Psoas muscle (tissue), 8 donors: Measurements from ENCODE around the gene PLA2G12A. TPM values are rescaled to one million over a fixed set of nuclear protein-coding genes. Genes with fewer than 3 reads are reported as not detected.

ENCODE experiments used
- ATAC-seq, 4 donors: fragments of 200-7000 bp; cut with Tn5 transposase; one replicate each; pipeline ENCODE4 v1.9.1; 2020; ENCODE audit warnings: moderate library complexity in 3 of 4, mild to moderate bottlenecking in 2 of 4
- DNase-seq, 2 donors: peaks; one replicate each; pipeline ENCODE4 v3.0.0-alpha.2; 2020
- H3K27ac ChIP-seq: fragments of 200-600 bp; one replicate; pipeline ENCODE4 v1.8.0; 2022
- H3K27me3 ChIP-seq, 3 donors: fragments of 200-600 bp in 1 of 3; one replicate each; pipeline versions ENCODE4 v1.6.1 to v1.8.0; 2013 to 2022; ENCODE audit warnings: low read length in 2 of 3, mild to moderate bottlenecking in 2 of 3, moderate library complexity in 1 of 3; ENCODE audit not compliant: insufficient read depth in 3 of 3
- H3K36me3 ChIP-seq, 2 donors: fragments of 200-600 bp in 1 of 2; one replicate each; pipeline versions ENCODE4 v1.6.1 to v1.8.0; 2013 to 2022; ENCODE audit warnings: low read depth in 1 of 2, mild to moderate bottlenecking in 1 of 2, moderate library complexity in 1 of 2; ENCODE audit not compliant: insufficient read depth in 1 of 2
- H3K4me1 ChIP-seq: fragments of 200-600 bp; one replicate; pipeline ENCODE4 v1.8.0; 2022
- H3K4me3 ChIP-seq: fragments of 200-600 bp; one replicate; pipeline ENCODE4 v1.8.0; 2022; ENCODE audit warnings: mild to moderate bottlenecking
- H3K9me3 ChIP-seq: fragments of 200-600 bp; one replicate; pipeline ENCODE4 v1.8.0; 2022
- CTCF ChIP-seq: fragments of 200-600 bp; IDR thresholded peaks from one replicate; pipeline ENCODE4 v1.8.0; 2022; ENCODE audit warnings: antibody characterized with exemption
- WGBS, 3 donors: extraction: QIAGEN DNeasy Blood & Tissue Kit; methylation state at CpG; one replicate each; pipeline versions ENCODE4 v1.1.6 to v1.1.7; 2013; 5-methylcytosine and 5-hydroxymethylcytosine counted together
- intact Hi-C, 2 donors: fragments of 100-400 bp; cut with DNase I; formaldehyde crosslinking; loops; one replicate each; pipeline versions ENCODE4 v1.11.0 to v1.14.2; 2022
- polyA plus RNA-seq, 3 donors: library from polyadenylated mRNA; stranded (reverse); fragments of 200-250 nt; gene quantifications; one replicate each; pipeline ENCODE4 v1.2.3, GENCODE V29; 2013
- total RNA-seq, 4 donors: library from RNA; stranded (reverse); fragmentation: NEBNext Ultra II Directional in 2 of 4; extraction: Animal tissue kit (Norgen Biotek cat#: 25700) in 2 of 4; gene quantifications; one replicate each; pipeline versions ENCODE4 v1.2.1 to v1.2.4, GENCODE V29; 2021 to 2023
- donor health status: healthy with polysubstance abuse.
- donor health status: DM: no; HTN: no; CAD: no; lungs with moderate emphysema.
- donor health status: Bipolar disorder and iron deficiency.
- donor health status: healthy.
- donor health status: DM: yes; HTN: yes; CAD: no.
- donor health status: DM: no; HTN: no; CAD: no.
- donor health status: DM: no; HTN: no; CAD: no.
- donor health status: DM: yes; HTN: yes; CAD: no.

PLA2G12A gene
- total and polyA plus RNA-seq, 7 donors = 19.1 to 52.5 (median 31.9) TPM

GRCh38 chr4:109662771-109663170 is 67.1 kb downstream of the PLA2G12A start:
- Histone ChIP-seq H3K4me3 (no peak overlapping the region), H3K9me3 (no peaks in the 10 kb centered on the region), H3K4me1 (no peaks in the 10 kb centered on the region), H3K27ac (no peak overlapping the region), H3K36me3 (no peaks in the 10 kb centered on the region), H3K27me3 (no peaks in the 10 kb centered on the region)
- 21 to 44% (median 33%) methylated on average over 3 of the region's 3 CpGs for WGBS, 3 donors
- no peak for TF ChIP-seq CTCF
- DNase-seq (no peak), ATAC-seq (no peak)
- intact Hi-C loops = no loop called here

GRCh38 chr4:109662116-109662515 is 67.8 kb downstream of the PLA2G12A start:
- no peak for TF ChIP-seq CTCF
- DNase-seq = no peak
- Histone ChIP-seq H3K4me1 (no peaks in the 10 kb centered on the region), H3K4me3 (no peak overlapping the region), H3K27ac (no peak overlapping the region), H3K36me3 (no peaks in the 10 kb centered on the region), H3K27me3 (no peaks in the 10 kb centered on the region), H3K9me3 (no peaks in the 10 kb centered on the region)
- intact Hi-C loops = no loop called here
- no peak for ATAC-seq
- WGBS, 3 donors = 56 to 66% (median 59%) methylated on average over 2 of the region's 2 CpGs

Other genes with a start within 250 kb of the PLA2G12A start
- 1 to 10 TPM; 1.4 to 2.8 (median 1.7) TPM for gene MCUB, start 169.8 kb downstream of the PLA2G12A start, total RNA-seq
- 1 to 10 TPM in 1 of 3 donors, under 1 TPM in 2; 0.73 to 1.9 (median 1.00) TPM for gene MCUB, start 169.8 kb downstream of the PLA2G12A start, polyA plus RNA-seq
- 1 to 10 TPM; 2.7 to 4.6 (median 4.0) TPM for gene CASP6, start 26.6 kb downstream of the PLA2G12A start, total RNA-seq
- gene CASP6, start 26.6 kb downstream of the PLA2G12A start, polyA plus RNA-seq = 1 to 10 TPM; 4.2 to 8.9 (median 5.2) TPM
- gene CFI, start 71.9 kb upstream of the PLA2G12A start, total RNA-seq = 1 to 10 TPM; 3.5 to 6.1 (median 4.3) TPM
- 1 to 10 TPM; 2.9 to 5.7 (median 4.7) TPM for gene CFI, start 71.9 kb upstream of the PLA2G12A start, polyA plus RNA-seq
- 10 to 100 TPM in 3 of 4 donors, 1 to 10 TPM in 1; 7.7 to 17.9 (median 11.3) TPM for gene GAR1, start 85.7 kb upstream of the PLA2G12A start, total RNA-seq
- gene GAR1, start 85.7 kb upstream of the PLA2G12A start, polyA plus RNA-seq = 10 to 100 TPM; 14.4 to 54.5 (median 26.0) TPM
- under 1 TPM in 2 of 4 donors, not detected in 2; 0.15 to 0.36 TPM for gene RRH, start 97.9 kb upstream of the PLA2G12A start, total RNA-seq
- under 1 TPM in 2 of 3 donors, not detected in 1; 0.03 to 0.09 TPM for gene RRH, start 97.9 kb upstream of the PLA2G12A start, polyA plus RNA-seq
- gene LRIT3, start 118.0 kb upstream of the PLA2G12A start, total RNA-seq = under 1 TPM in 3 of 4 donors, not detected in 1; 0.06 to 0.08 (median 0.08) TPM
- gene LRIT3, start 118.0 kb upstream of the PLA2G12A start, polyA plus RNA-seq = under 1 TPM; 0.03 to 0.06 (median 0.03) TPM
- 10 to 100 TPM; 37.1 to 92.4 (median 52.8) TPM for gene EGF, start 182.8 kb upstream of the PLA2G12A start, total RNA-seq
- gene EGF, start 182.8 kb upstream of the PLA2G12A start, polyA plus RNA-seq = 10 to 100 TPM in 2 of 3 donors, 1 to 10 TPM in 1; 2.5 to 29.9 (median 26.5) TPM